PC-3 (cell line): Measurements from ENCODE around the gene TMEM45A. TPM values are rescaled to one million over a fixed set of nuclear protein-coding genes. Genes with fewer than 3 reads are reported as not detected.
A peak's percentile ranks its signal among the peaks of the same experiment; 100 is the strongest.

Experiments used
- ATAC-seq: fragments of 200-7000 bp; cut with Tn5 transposase; 2 replicates; pipeline ENCODE4 v1.9.1; 2020; ENCODE audit warnings: mild to moderate bottlenecking, moderate library complexity
- BruUV-seq: library from RNA; stranded (reverse); fragments of 400-500 nt; replicated peaks from 2 replicates; lab custom pipeline; 2021; lab: Mats Ljungman, UMichigan
- CTCF ChIA-PET: fragments of 300-600 bp; sonication (Branson Sonifier 250); formaldehyde crosslinking; loops from one replicate; lab custom pipeline; 2022; ENCODE audit warnings: antibody characterized with exemption; lab: Charles Lee
- POLR2A ChIA-PET: fragments of 300-600 bp; sonication (Branson Sonifier 250); formaldehyde crosslinking; loops from one replicate; lab custom pipeline; 2022; ENCODE audit warnings: antibody characterized with exemption; ENCODE audit not compliant: unreplicated experiment; lab: Charles Lee
- DNase-seq: peaks from one replicate; pipeline ENCODE4 v3.0.0-alpha.2; 2015
- H2AFZ ChIP-seq: fragments of 300-600 bp; sonication (generic); 2 replicates; pipeline ENCODE4 v1.6.0; 2016; ENCODE audit warnings: antibody characterized with exemption, low read length
- H3F3A ChIP-seq: fragments of 300-600 bp; sonication (generic); one replicate; pipeline ENCODE4 v1.6.0; 2017; ENCODE audit warnings: antibody characterized with exemption, low read length, control low read depth, mild to moderate bottlenecking; ENCODE audit not compliant: unreplicated experiment
- H3K27ac ChIP-seq: fragments of 300-600 bp; sonication (generic); 2 replicates; pipeline ENCODE4 v1.5.1; 2016; ENCODE audit warnings: mild to moderate bottlenecking, low read length
- H3K27me3 ChIP-seq: fragments of 300-600 bp; sonication (generic); 2 replicates; pipeline ENCODE4 v1.6.1; 2016; ENCODE audit warnings: low read length, mixed read lengths
- H3K36me3 ChIP-seq: fragments of 300-600 bp; sonication (generic); 2 replicates; pipeline ENCODE4 v1.6.1; 2016; ENCODE audit warnings: low read depth, mixed run types, low read length, mixed read lengths
- H3K4me1 ChIP-seq: fragments of 300-600 bp; sonication (generic); 2 replicates; pipeline ENCODE4 v1.5.1; 2016; ENCODE audit warnings: low read length; ENCODE audit not compliant: insufficient read depth
- H3K4me2 ChIP-seq: fragments of 300-600 bp; sonication (generic); 2 replicates; pipeline ENCODE4 v1.6.0; 2016; ENCODE audit warnings: low read length
- H3K4me3 ChIP-seq: fragments of 300-600 bp; sonication (generic); 2 replicates; pipeline ENCODE4 v1.5.1; 2016; ENCODE audit warnings: mild to moderate bottlenecking, low read length, mixed read lengths
- H3K79me2 ChIP-seq: fragments of 300-600 bp; sonication (generic); 2 replicates; pipeline ENCODE4 v1.6.1; 2017; ENCODE audit warnings: low read length, mixed read lengths
- H3K9ac ChIP-seq: fragments of 300-600 bp; sonication (generic); 2 replicates; pipeline ENCODE4 v1.6.0; 2016; ENCODE audit warnings: mild to moderate bottlenecking, low read length
- H3K9me2 ChIP-seq: fragments of 300-600 bp; sonication (generic); replicated peaks from 2 replicates; pipeline ENCODE4 v1.6.1; 2016; ENCODE audit warnings: mixed run types, low read length, mixed read lengths
- H3K9me3 ChIP-seq: fragments of 300-600 bp; sonication (generic); 2 replicates; pipeline ENCODE4 v1.6.1; 2016; ENCODE audit warnings: low read length, mixed read lengths
- H4K20me1 ChIP-seq: fragments of 300-600 bp; sonication (generic); 2 replicates; pipeline ENCODE4 v1.6.1; 2016; ENCODE audit warnings: low read length, mixed read lengths
- CTCF ChIP-seq: fragments of 300-600 bp; sonication (generic); conservative IDR thresholded peaks from 2 replicates; pipeline ENCODE4 v1.5.1; 2017; ENCODE audit warnings: antibody characterized with exemption, low read depth, mild to moderate bottlenecking, low read length
- EZH2 ChIP-seq: fragments of 300-600 bp; sonication (generic); IDR thresholded peaks from one replicate; pipeline ENCODE4 v1.6.1; 2017; ENCODE audit warnings: antibody characterized with exemption, mild to moderate bottlenecking, low read length; ENCODE audit not compliant: unreplicated experiment
- EZH2phosphoT487 ChIP-seq: fragments of 300-600 bp; sonication (generic); IDR thresholded peaks from 2 replicates; pipeline ENCODE4 v1.6.1; 2018; ENCODE audit warnings: mild to moderate bottlenecking, antibody characterized with exemption, low read length, borderline replicate concordance
- intact Hi-C: fragments of 100-400 bp; cut with micrococcal nuclease; formaldehyde crosslinking; loops from 2 replicates; pipeline ENCODE4 v1.9.0; 2023
- total RNA-seq: library from RNA; depleted of rRNA; stranded (reverse); fragments of >200 nt; gene quantifications from 2 replicates; pipeline ENCODE4 v1.2.3, GENCODE V29; 2014

The TMEM45A gene
- total RNA-seq, 1 experiment from 2014 or later = 7.6 TPM

- Histone ChIP-seq H3K79me2 (no peaks in the 10 kb centered on the region), H3K4me2 (peak overlapping the region; percentile 9), H3K27me3 (no peaks in the 10 kb centered on the region), H3K27ac (peak overlapping the region; percentile 73), H3K9me3 (no peaks in the 10 kb centered on the region), H4K20me1 (no peaks in the 10 kb centered on the region), H3K9me2 (no peaks in the 10 kb centered on the region), H3K4me3 (no peak overlapping the region), H3F3A (no peaks in the 10 kb centered on the region), H3K9ac (0 out of 2 replicates have a peak overlapping the region, but pooled peaks have one; percentile 10), H3K36me3 (no peaks in the 10 kb centered on the region), H3K4me1 (peaks cover 13% of the 10 kb centered on the region), H2AFZ (no peak overlapping the region)
- DNase-seq (no peak), ATAC-seq (no peak)
- CTCF ChIA-PET = no interaction called here
- intact Hi-C loops = no loop called here
- TF ChIP-seq EZH2 (no peak), CTCF (no peak), EZH2phosphoT487 (no peak)
- POLR2A ChIA-PET = no interaction called here
- BruUV-seq = no TSS peak
Measured at GRCh38 chr3:100526613-100527346, 34.4 kb downstream of the TMEM45A start.

DNA sequence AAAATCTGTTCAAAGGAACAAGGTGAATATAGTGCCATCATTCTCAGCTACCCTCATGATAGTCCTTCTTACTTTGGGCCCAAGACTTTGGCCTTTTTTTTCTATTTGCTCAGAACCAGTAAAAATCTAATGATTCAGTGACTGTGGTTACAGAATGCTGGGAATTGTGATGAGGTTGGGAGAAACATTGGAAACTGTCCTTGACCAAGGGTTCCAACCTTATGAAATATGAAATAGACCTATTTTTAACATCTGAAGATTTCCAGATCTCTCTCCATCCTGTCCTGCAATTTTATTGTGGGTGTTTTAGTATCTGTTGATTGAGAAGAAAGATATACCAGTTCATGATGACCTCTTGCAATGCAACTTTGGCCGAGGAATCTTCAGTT is 34.9 kb downstream of the TMEM45A start:
- TF ChIP-seq CTCF (no peak), EZH2 (no peak), EZH2phosphoT487 (no peak)
- Histone ChIP-seq H3K4me2 (no peak overlapping the region), H3K4me1 (peaks cover 13% of the 10 kb centered on the region), H3K27ac (no peak overlapping the region), H3K79me2 (no peaks in the 10 kb centered on the region), H4K20me1 (no peaks in the 10 kb centered on the region), H3F3A (no peaks in the 10 kb centered on the region), H3K9me3 (no peaks in the 10 kb centered on the region), H3K27me3 (no peaks in the 10 kb centered on the region), H3K9ac (no peak overlapping the region), H3K36me3 (no peaks in the 10 kb centered on the region), H3K9me2 (no peaks in the 10 kb centered on the region), H3K4me3 (no peak overlapping the region), H2AFZ (no peak overlapping the region)
- intact Hi-C loops = no loop called here
- DNase-seq = no peak
- no TSS peak for BruUV-seq
- no peak for ATAC-seq
- ChIA-PET POLR2A (no interaction called here), CTCF (no interaction called here)

- Histone ChIP-seq H3K27ac (no peak overlapping the region), H3K4me1 (peaks cover 19% of the 10 kb centered on the region), H3K79me2 (no peaks in the 10 kb centered on the region), H3K27me3 (no peaks in the 10 kb centered on the region), H3K4me2 (no peak overlapping the region), H2AFZ (no peak overlapping the region), H3K9me2 (no peaks in the 10 kb centered on the region), H3K4me3 (no peak overlapping the region), H3K36me3 (no peaks in the 10 kb centered on the region), H4K20me1 (no peaks in the 10 kb centered on the region), H3K9me3 (no peaks in the 10 kb centered on the region), H3F3A (no peaks in the 10 kb centered on the region), H3K9ac (no peak overlapping the region)
- intact Hi-C loops = no loop called here
- ChIA-PET POLR2A (no interaction called here), CTCF (no interaction called here)
- DNase-seq = no peak
- no TSS peak for BruUV-seq
- no peak for ATAC-seq
- no peak for TF ChIP-seq CTCF
- no peak for TF ChIP-seq EZH2
- no peak for TF ChIP-seq EZH2phosphoT487
Measured at GRCh38 chr3:100531093-100531492, 38.7 kb downstream of the TMEM45A start.
